A673 (cell line): ENCODE results near the gene VWA8. TPM values are rescaled to one million over a fixed set of nuclear protein-coding genes. Genes with fewer than 3 reads are reported as not detected.

Source experiments
- BruUV-seq: library from RNA; stranded (reverse); fragments of 400-500 nt; replicated peaks from 2 replicates; lab custom pipeline; 2021; lab: Mats Ljungman, UMichigan
- CTCF ChIA-PET: fragments of 300-600 bp; sonication (Branson Sonifier 250); formaldehyde crosslinking; loops from one replicate; lab custom pipeline; 2022; ENCODE audit warnings: antibody characterized with exemption; lab: Charles Lee
- POLR2A ChIA-PET: fragments of 300-600 bp; sonication (Branson Sonifier 250); formaldehyde crosslinking; loops from one replicate; lab custom pipeline; 2022; ENCODE audit warnings: antibody characterized with exemption; ENCODE audit not compliant: low non-redundant PET; lab: Charles Lee
- DNase-seq: peaks from one replicate; pipeline ENCODE4 v3.0.0-alpha.2; 2015; ENCODE audit warnings: low spot score
- H3K27ac ChIP-seq: fragments of 200-600 bp; sonication (generic); 2 replicates; pipeline ENCODE4 v1.5.1; 2016; ENCODE audit warnings: mixed run types, low read depth, mild to moderate bottlenecking, mixed read lengths, antibody characterized with exemption, low read length; ENCODE audit not compliant: poor library complexity, severe bottlenecking
- H3K27me3 ChIP-seq: fragments of 200-600 bp; sonication (generic); replicated peaks from 2 replicates; pipeline ENCODE4 v1.6.1; 2017; ENCODE audit warnings: mixed run types, low read depth, mild to moderate bottlenecking, mixed read lengths, antibody characterized with exemption, low read length; ENCODE audit not compliant: insufficient read depth, poor library complexity
- H3K36me3 ChIP-seq: fragments of 200-600 bp; sonication (generic); 2 replicates; pipeline ENCODE4 v1.6.1; 2016; ENCODE audit warnings: mixed run types, mild to moderate bottlenecking, mixed read lengths, antibody characterized with exemption, low read length; ENCODE audit not compliant: insufficient read depth, poor library complexity, severe bottlenecking
- H3K4me1 ChIP-seq: fragments of 200-600 bp; sonication (generic); 2 replicates; pipeline ENCODE4 v1.6.1; 2017; ENCODE audit warnings: mixed run types, mild to moderate bottlenecking, mixed read lengths, antibody characterized with exemption, low read length; ENCODE audit not compliant: insufficient read depth, poor library complexity, severe bottlenecking
- H3K4me3 ChIP-seq: fragments of 200-600 bp; sonication (generic); 2 replicates; pipeline ENCODE4 v1.5.1; 2016; ENCODE audit warnings: low read depth, mixed run types, mild to moderate bottlenecking, mixed read lengths, low read length; ENCODE audit not compliant: poor library complexity, severe bottlenecking
- H3K9me3 ChIP-seq: fragments of 200-600 bp; sonication (generic); 2 replicates; pipeline ENCODE4 v1.6.1; 2016; ENCODE audit warnings: mixed run types, low read depth, mild to moderate bottlenecking, mixed read lengths, antibody characterized with exemption, low read length; ENCODE audit not compliant: poor library complexity, severe bottlenecking
- CTCF ChIP-seq: fragments of 300-800, 200-600 bp; sonication (generic); conservative IDR thresholded peaks from 2 replicates; pipeline ENCODE4 v1.5.1; 2017; ENCODE audit warnings: low read depth, mild to moderate bottlenecking, antibody characterized with exemption, low read length, moderate library complexity, mixed read lengths
- EZH2 ChIP-seq: fragments of 200-600 bp; sonication (generic); IDR thresholded peaks from 2 replicates; pipeline ENCODE4 v1.6.1; 2017; ENCODE audit warnings: borderline replicate concordance, low read depth, mild to moderate bottlenecking, mixed read lengths, antibody characterized with exemption, low read length; ENCODE audit not compliant: poor library complexity, severe bottlenecking
- intact Hi-C: fragments of 100-400 bp; cut with micrococcal nuclease; formaldehyde crosslinking; loops from one replicate; pipeline ENCODE4 v1.10.0; 2022; ENCODE audit not compliant: unreplicated experiment
- total RNA-seq: library from RNA; stranded (reverse); gene quantifications from 2 replicates; pipeline ENCODE4 v1.2.3, GENCODE V29; 2021

The VWA8 gene
- total RNA-seq, 1 experiment from 2014 or later, result 18.5 TPM

- POLR2A ChIA-PET, result no interaction called here
- H3K9me3 ChIP-seq, result no peaks in the 10 kb centered on the region
- no peak overlapping the region for H3K27ac ChIP-seq
- no peak overlapping the region for H3K4me3 ChIP-seq
- DNase-seq, result no peak
- TF ChIP-seq EZH2, result no peak
- TF ChIP-seq CTCF, result no peak
- CTCF ChIA-PET, result no interaction called here
- no TSS peak for BruUV-seq
- intact Hi-C loops, result no loop called here
- H3K27me3 ChIP-seq, result no peaks in the 10 kb centered on the region
- H3K36me3 ChIP-seq, result no peaks in the 10 kb centered on the region
- no peaks in the 10 kb centered on the region for H3K4me1 ChIP-seq
Observed at GRCh38 chr13:41595298-41595697, 365.6 kb downstream of the VWA8 start.

- intact Hi-C loops, result no loop called here
- POLR2A ChIA-PET, result no interaction called here
- CTCF ChIA-PET, result interaction anchor here (0.7 kb wide), 1 partner anchor 101 kb away, joined by 3 read pairs; no protein-coding TSS in a partner anchor
- BruUV-seq, result no TSS peak
- TF ChIP-seq EZH2, result no peak
- TF ChIP-seq CTCF, result no peak
- Histone ChIP-seq H3K36me3 (no peaks in the 10 kb centered on the region), H3K27ac (no peak overlapping the region), H3K9me3 (no peaks in the 10 kb centered on the region), H3K4me1 (peaks cover 5% of the 10 kb centered on the region), H3K27me3 (no peaks in the 10 kb centered on the region), H3K4me3 (no peak overlapping the region)
- DNase-seq, result no peak
Observed at GRCh38 chr13:41590643-41591042, 370.3 kb downstream of the VWA8 start.

- Histone ChIP-seq H3K9me3 (no peaks in the 10 kb centered on the region), H3K36me3 (no peaks in the 10 kb centered on the region), H3K27me3 (no peaks in the 10 kb centered on the region), H3K4me1 (peaks cover 5% of the 10 kb centered on the region), H3K27ac (no peak overlapping the region), H3K4me3 (no peak overlapping the region)
- TF ChIP-seq CTCF (no peak), EZH2 (no peak)
- no TSS peak for BruUV-seq
- POLR2A ChIA-PET, result no interaction called here
- DNase-seq, result no peak
- intact Hi-C loops, result no loop called here
- CTCF ChIA-PET, result interaction anchor here (0.7 kb wide), 1 partner anchor 101 kb away, joined by 3 read pairs; no protein-coding TSS in a partner anchor
Observed at GRCh38 chr13:41590122-41590521, 370.8 kb downstream of the VWA8 start.
